Measurements from ENCODE around the gene TTLL10. TPM values are rescaled to one million over a fixed set of nuclear protein-coding genes. Genes with fewer than 3 reads are reported as not detected.

The TTLL10 gene
- total RNA-seq, 1 experiment from 2014 or later: 0.68 TPM

DNA sequence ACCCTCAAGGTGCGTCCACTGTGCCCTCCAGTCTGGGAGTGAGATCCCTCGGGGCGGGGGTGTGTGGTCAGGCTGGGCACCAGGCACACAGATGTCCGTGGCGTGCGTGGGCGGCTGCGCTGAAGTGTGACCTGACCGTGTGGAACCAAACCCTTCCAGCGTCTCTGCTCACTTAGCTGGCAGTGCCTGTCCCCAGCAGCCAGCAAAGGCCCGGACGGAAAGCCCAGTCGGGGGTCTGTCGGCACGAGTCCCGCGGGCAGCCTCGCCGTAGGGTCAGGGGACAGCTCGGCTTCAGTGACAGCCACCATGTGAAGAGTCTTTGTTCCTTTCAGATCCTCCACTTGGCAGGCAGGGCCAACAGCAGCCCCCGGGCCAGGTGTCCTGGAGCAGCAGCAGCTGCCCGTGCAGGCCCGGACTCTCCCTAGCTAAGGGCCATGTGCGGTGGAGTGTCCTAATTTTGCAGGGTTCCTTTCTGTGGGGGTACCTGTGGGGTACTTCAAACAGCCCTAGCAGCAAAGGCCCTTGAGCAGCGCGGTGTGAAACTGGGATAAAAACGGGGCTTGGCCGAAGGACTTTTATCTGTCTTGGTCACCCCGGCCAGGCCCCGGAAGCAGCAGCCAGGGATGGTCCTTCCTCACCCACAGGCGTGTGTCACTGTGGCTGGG lies 11.6 kb downstream of the TTLL10 start:
- Mint-ChIP-seq H3K27ac (peak overlapping the region in 1 of 3 experiments; percentile 53; a peak in 1 of 7 replicates), H3K4me3 (no peak overlapping the region), H3K27me3 (ENCODE audit: low read depth) (peaks cover 11% of the 10 kb centered on the region), H3K9me3 (peaks cover 3 to 8% of the 10 kb centered on the region in 2 experiments; a peak in 3 of 5 replicates), H3K4me1 (peaks cover 1 to 7% of the 10 kb centered on the region in 2 experiments; a peak in 2 of 4 replicates), H3K36me3 (ENCODE audit: insufficient read depth in 1 of 3, low read depth in 3 of 3) (peaks cover 0 to 7% (median 0%) of the 10 kb centered on the region in 3 experiments; a peak in 2 of 7 replicates)
- Histone ChIP-seq H2BK5ac (ENCODE audit: insufficient read length, low read length) (no peak overlapping the region), H3K79me2 (ENCODE audit: insufficient read depth, low read length) (no peaks in the 10 kb centered on the region), H3T11ph (ENCODE audit: low read length) (no peak overlapping the region), H3K4me2 (ENCODE audit: insufficient read depth, insufficient read length, low read length) (no peak overlapping the region), H4K8ac (replicated peaks; ENCODE audit: insufficient read length, low read depth, low read length) (no peak overlapping the region), H3K9me3 (ENCODE audit: control insufficient read depth, low read depth, low read length) (no peaks in the 10 kb centered on the region), H3K56ac (ENCODE audit: insufficient read length, low read depth, low read length) (no peak overlapping the region), H2BK15ac (ENCODE audit: low read depth, low read length) (no peak overlapping the region), H2BK20ac (ENCODE audit: low read depth, low read length, poor library complexity, severe bottlenecking) (no peak overlapping the region), H3K27me3 (ENCODE audit: insufficient read depth, low read length) (no peaks in the 10 kb centered on the region), H3K18ac (ENCODE audit: insufficient read length, low read depth, low read length) (no peak overlapping the region), H3K27ac (ENCODE audit: insufficient read length, low read depth, low read length) (no peak overlapping the region), H2AFZ (ENCODE audit: low read length) (no peak overlapping the region), H4K91ac (ENCODE audit: insufficient read length, low read depth, low read length) (no peak overlapping the region), H4K5ac (ENCODE audit: insufficient read length, low read depth, low read length) (no peak overlapping the region), H3K23me2 (ENCODE audit: insufficient read length, low read depth, low read length, poor library complexity, severe bottlenecking) (no peaks in the 10 kb centered on the region), H2BK12ac (ENCODE audit: insufficient read length, low read depth, low read length) (no peak overlapping the region), H2AK5ac (ENCODE audit: insufficient read length, low read length) (no peak overlapping the region), H2BK120ac (ENCODE audit: low read depth, low read length, poor library complexity, severe bottlenecking) (no peak overlapping the region), H3K4me1 (ENCODE audit: insufficient read depth, low read length) (no peaks in the 10 kb centered on the region), H3K4ac (ENCODE audit: low read depth, low read length) (no peak overlapping the region), H3K23ac (ENCODE audit: insufficient read length, low read depth, low read length) (no peak overlapping the region), H3K14ac (ENCODE audit: insufficient read depth, low read length) (no peak overlapping the region; the same call in 1 of the 2 replicates), H3K9ac (ENCODE audit: extremely low read depth, insufficient read length, low read length) (no peak overlapping the region), H4K20me1 (ENCODE audit: control insufficient read depth, insufficient read depth, insufficient read length) (no peaks in the 10 kb centered on the region), H3K79me1 (ENCODE audit: insufficient read depth, low read depth, low read length, poor library complexity, severe bottlenecking) (no peaks in the 10 kb centered on the region)
- peak; percentile 23 for DNase-seq
- no peak for TF ChIP-seq CTCF (conservative IDR thresholded peaks at IDR 0.05)
- no CpG with 5 or more reads among the region's 31 CpGs for WGBS (ENCODE audit: extremely low coverage, insufficient read length, low lambda C conversion rate)

Data from H9 (cell line).